GM12892 (cell line): ENCODE data around the gene ZCCHC7.

ENCODE experiments used
- POLR2A ChIP-seq: IDR thresholded peaks from 2 replicates; pipeline ENCODE4 v1.6.1; 2011; ENCODE audit warnings: low read depth, low read length, control low read depth
- TAF1 ChIP-seq: IDR thresholded peaks from 2 replicates; pipeline ENCODE4 v1.6.1; 2011; ENCODE audit warnings: low read depth, mild to moderate bottlenecking, control low read depth, low read length, borderline replicate concordance

GRCh38 chr9:37345038-37345437 lies 224.7 kb downstream of the ZCCHC7 start:
- TF ChIP-seq POLR2A (no peak), TAF1 (no peak)
